HCT116 (cell line): Measurements from ENCODE around the gene IPCEF1.

Source experiments
- CTCF ChIP-seq, 3 experiments: fragments of 200-600 bp in 1 of 3; sonication (generic) in 1 of 3; IDR thresholded peaks in 2 of 3; conservative IDR thresholded peaks in 1 of 3; 2 replicates each; pipeline ENCODE4 v1.5.1; 2012 to 2017; ENCODE audit warnings: low read depth in 2 of 3, low read length in 2 of 3, antibody characterized with exemption in 1 of 3, borderline replicate concordance in 1 of 3, control low read depth in 1 of 3, mild to moderate bottlenecking in 1 of 3, mixed read lengths in 1 of 3, mixed run types in 1 of 3, moderate library complexity in 1 of 3; ENCODE audit not compliant: insufficient read depth in 1 of 3
- MAX ChIP-seq: IDR thresholded peaks from 2 replicates; pipeline ENCODE4 v1.6.1; 2012
- POLR2A ChIP-seq: IDR thresholded peaks from 2 replicates; pipeline ENCODE4 v1.7.0; 2011; ENCODE audit warnings: borderline replicate concordance; ENCODE audit not compliant: insufficient read depth, insufficient read length; ENCODE audit errors: extremely low read depth
- RAD21 ChIP-seq: IDR thresholded peaks from 2 replicates; pipeline ENCODE4 v1.6.1; 2012; ENCODE audit warnings: low read depth, mild to moderate bottlenecking
- ZBTB33 ChIP-seq: IDR thresholded peaks from 2 replicates; pipeline ENCODE4 v1.6.1; 2011; ENCODE audit warnings: mild to moderate bottlenecking, low read length, moderate library complexity; ENCODE audit not compliant: insufficient replicate concordance; ENCODE audit errors: extremely low read depth

- TF ChIP-seq POLR2A (no peak), RAD21 (no peak), ZBTB33 (no peak), CTCF (IDR thresholded peaks at IDR 0.05 in 2 of 3, conservative IDR thresholded peaks at IDR 0.05 in 1 of 3; ENCODE audit: borderline replicate concordance in 1 of 3, insufficient read depth in 1 of 3, low read depth in 2 of 3, low read length in 2 of 3) (no peak), MAX (no peak)
Observed at GRCh38 chr6:154384191-154384590, 27.6 kb upstream of the IPCEF1 start.
